HG03066 (cell line): ENCODE measurements around the gene NCKAP5.
"Not testable (repeated sequence)": the region's sequence is repeated elsewhere in the genome, so short reads cannot be mapped to it uniquely, and the experiment has no call there.

Experiments used
- ATAC-seq: cut with Tn5 transposase; IDR thresholded peaks from one replicate; pipeline ENCODE4 v1.9.1; 2021; ENCODE audit warnings: low read depth; ENCODE audit not compliant: unreplicated experiment

Gene NCKAP5

GRCh38 chr2:133247631-133248030 lies 320.6 kb downstream of the NCKAP5 start:
- ATAC-seq = no peak

- ATAC-seq = no peak
Measured at GRCh38 chr2:133241224-133241571, 327.1 kb downstream of the NCKAP5 start.

- no peak for ATAC-seq
Measured at GRCh38 chr2:133240491-133241223, 327.6 kb downstream of the NCKAP5 start.

- no peak for ATAC-seq
Measured at GRCh38 chr2:133235968-133236367, 332.3 kb downstream of the NCKAP5 start.

GRCh38 chr2:133232556-133232955 lies 335.7 kb downstream of the NCKAP5 start:
- ATAC-seq = no peak

- ATAC-seq = no peak
Measured at GRCh38 chr2:133231264-133231663, 337.0 kb downstream of the NCKAP5 start.

GRCh38 chr2:133229974-133230373 lies 338.3 kb downstream of the NCKAP5 start:
- no peak for ATAC-seq

GRCh38 chr2:133223226-133223625 lies 345.0 kb downstream of the NCKAP5 start:
- no peak for ATAC-seq

- ATAC-seq = no peak
Measured at GRCh38 chr2:133221398-133221797, 346.9 kb downstream of the NCKAP5 start.

GRCh38 chr2:133218204-133218603 lies 350.1 kb downstream of the NCKAP5 start:
- ATAC-seq = no peak

- ATAC-seq = no peak
Measured at GRCh38 chr2:133215477-133215876, 352.8 kb downstream of the NCKAP5 start.

- ATAC-seq = no peak
Measured at GRCh38 chr2:133213651-133214050, 354.6 kb downstream of the NCKAP5 start.

- ATAC-seq = no peak
Measured at GRCh38 chr2:133209325-133209724, 358.9 kb downstream of the NCKAP5 start.

GRCh38 chr2:133206666-133207065 lies 361.6 kb downstream of the NCKAP5 start:
- ATAC-seq = not testable (repeated sequence)

GRCh38 chr2:133204421-133204820 lies 363.8 kb downstream of the NCKAP5 start:
- ATAC-seq = no peak

GRCh38 chr2:133200684-133201421 lies 367.4 kb downstream of the NCKAP5 start:
- no peak for ATAC-seq

GRCh38 chr2:133198678-133199077 lies 369.6 kb downstream of the NCKAP5 start:
- ATAC-seq = no peak

- no peak for ATAC-seq
Measured at GRCh38 chr2:133197156-133197555, 371.1 kb downstream of the NCKAP5 start.

- ATAC-seq = no peak
Measured at GRCh38 chr2:133194777-133195335, 373.4 kb downstream of the NCKAP5 start.

GRCh38 chr2:133194362-133194655 lies 374.0 kb downstream of the NCKAP5 start:
- ATAC-seq = no peak

- no peak for ATAC-seq
Measured at GRCh38 chr2:133193544-133194361, 374.5 kb downstream of the NCKAP5 start.
